IMR-90 (cell line): ENCODE data around the gene HIGD2B.
"Not testable (repeated sequence)": the region's sequence is repeated elsewhere in the genome, so short reads cannot be mapped to it uniquely, and the experiment has no call there.

ENCODE experiments used
- FOS ChIP-seq: fragments of 150-350 bp; IDR thresholded peaks from 2 replicates; pipeline ENCODE4 v1.6.1; 2016; ENCODE audit warnings: low read depth, low read length
- MAFK ChIP-seq: IDR thresholded peaks from 2 replicates; pipeline ENCODE4 v1.6.1; 2012; ENCODE audit warnings: low read depth, low read length, improper control_type of control experiment
- MAZ ChIP-seq: IDR thresholded peaks from 2 replicates; pipeline ENCODE4 v1.6.1; 2012; ENCODE audit warnings: low read depth, mild to moderate bottlenecking, low read length, improper control_type of control experiment, moderate library complexity, borderline replicate concordance
- POLR2A ChIP-seq: IDR thresholded peaks from 2 replicates; pipeline ENCODE4 v1.6.1; 2012; ENCODE audit warnings: mild to moderate bottlenecking, low read depth, low read length
- RFX5 ChIP-seq: IDR thresholded peaks from 2 replicates; pipeline ENCODE4 v1.8.0; 2012; ENCODE audit warnings: low read depth, mild to moderate bottlenecking, low read length, moderate library complexity
- TF ChIP-seq, protein P1 (sequence below): conservative IDR thresholded peaks from 2 replicates; pipeline ENCODE4 v1.5.1; 2012; ENCODE audit warnings: mild to moderate bottlenecking, low read depth, low read length, improper control_type of control experiment

- TF ChIP-seq, protein P1, sequence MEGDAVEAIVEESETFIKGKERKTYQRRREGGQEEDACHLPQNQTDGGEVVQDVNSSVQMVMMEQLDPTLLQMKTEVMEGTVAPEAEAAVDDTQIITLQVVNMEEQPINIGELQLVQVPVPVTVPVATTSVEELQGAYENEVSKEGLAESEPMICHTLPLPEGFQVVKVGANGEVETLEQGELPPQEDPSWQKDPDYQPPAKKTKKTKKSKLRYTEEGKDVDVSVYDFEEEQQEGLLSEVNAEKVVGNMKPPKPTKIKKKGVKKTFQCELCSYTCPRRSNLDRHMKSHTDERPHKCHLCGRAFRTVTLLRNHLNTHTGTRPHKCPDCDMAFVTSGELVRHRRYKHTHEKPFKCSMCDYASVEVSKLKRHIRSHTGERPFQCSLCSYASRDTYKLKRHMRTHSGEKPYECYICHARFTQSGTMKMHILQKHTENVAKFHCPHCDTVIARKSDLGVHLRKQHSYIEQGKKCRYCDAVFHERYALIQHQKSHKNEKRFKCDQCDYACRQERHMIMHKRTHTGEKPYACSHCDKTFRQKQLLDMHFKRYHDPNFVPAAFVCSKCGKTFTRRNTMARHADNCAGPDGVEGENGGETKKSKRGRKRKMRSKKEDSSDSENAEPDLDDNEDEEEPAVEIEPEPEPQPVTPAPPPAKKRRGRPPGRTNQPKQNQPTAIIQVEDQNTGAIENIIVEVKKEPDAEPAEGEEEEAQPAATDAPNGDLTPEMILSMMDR = not testable (repeated sequence)
- TF ChIP-seq MAZ, POLR2A, MAFK, FOS, RFX5: not testable (repeated sequence)
Observed at GRCh38 chr15:72725851-72726250, 39.9 kb upstream of the HIGD2B start.
